Measurements from ENCODE around the gene PPP1R2.

PPP1R2 gene

DNA sequence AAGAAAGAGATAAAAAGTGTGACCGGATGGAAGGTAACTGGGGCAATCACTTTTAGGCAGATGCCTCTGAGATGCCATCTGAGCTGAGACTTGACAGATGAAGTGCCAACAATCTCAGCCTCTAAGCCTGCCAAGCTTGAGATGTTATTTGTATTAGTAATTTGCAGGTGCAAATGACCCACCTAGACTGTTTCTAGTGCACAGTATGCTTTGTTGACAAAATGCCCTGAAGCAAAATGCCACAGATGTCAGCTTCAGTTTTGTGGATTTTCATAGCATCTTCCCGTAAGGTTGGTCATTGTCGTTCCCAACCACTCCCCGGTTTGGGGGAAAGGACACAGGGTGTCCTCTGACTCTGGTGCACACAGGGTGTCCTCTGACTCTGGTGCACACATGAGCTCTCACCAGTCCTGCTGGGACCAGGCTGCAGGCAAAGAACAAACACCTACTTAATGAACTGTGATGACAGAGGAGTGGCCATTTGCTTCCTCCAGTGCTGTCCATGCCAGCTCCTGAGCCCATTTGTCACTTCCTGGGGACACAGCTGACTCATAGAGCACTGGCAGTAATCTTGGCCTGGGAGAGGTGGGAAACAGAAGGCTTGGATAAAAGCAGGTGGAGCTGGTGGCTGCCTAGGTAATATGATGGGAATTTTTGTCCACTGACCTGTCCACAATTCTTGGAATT lies 16.7 kb upstream of the PPP1R2 start:
- H3K27me3 ChIP-seq (replicated peaks) = peaks cover 2% of the 10 kb centered on the region
- no peak for DNase-seq
- no peaks in the 10 kb centered on the region for H3K36me3 ChIP-seq (replicated peaks)
- in situ Hi-C loops (cut with HindIII; ENCODE audit: low pct_ligation_motif_present, low sequenced_read_pairs) = no loop called here
- TF ChIP-seq, protein P1, sequence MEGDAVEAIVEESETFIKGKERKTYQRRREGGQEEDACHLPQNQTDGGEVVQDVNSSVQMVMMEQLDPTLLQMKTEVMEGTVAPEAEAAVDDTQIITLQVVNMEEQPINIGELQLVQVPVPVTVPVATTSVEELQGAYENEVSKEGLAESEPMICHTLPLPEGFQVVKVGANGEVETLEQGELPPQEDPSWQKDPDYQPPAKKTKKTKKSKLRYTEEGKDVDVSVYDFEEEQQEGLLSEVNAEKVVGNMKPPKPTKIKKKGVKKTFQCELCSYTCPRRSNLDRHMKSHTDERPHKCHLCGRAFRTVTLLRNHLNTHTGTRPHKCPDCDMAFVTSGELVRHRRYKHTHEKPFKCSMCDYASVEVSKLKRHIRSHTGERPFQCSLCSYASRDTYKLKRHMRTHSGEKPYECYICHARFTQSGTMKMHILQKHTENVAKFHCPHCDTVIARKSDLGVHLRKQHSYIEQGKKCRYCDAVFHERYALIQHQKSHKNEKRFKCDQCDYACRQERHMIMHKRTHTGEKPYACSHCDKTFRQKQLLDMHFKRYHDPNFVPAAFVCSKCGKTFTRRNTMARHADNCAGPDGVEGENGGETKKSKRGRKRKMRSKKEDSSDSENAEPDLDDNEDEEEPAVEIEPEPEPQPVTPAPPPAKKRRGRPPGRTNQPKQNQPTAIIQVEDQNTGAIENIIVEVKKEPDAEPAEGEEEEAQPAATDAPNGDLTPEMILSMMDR (IDR thresholded peaks at IDR 0.05; ENCODE audit: low read depth, low read length, missing control alignments) = no peak
- H3K4me3 ChIP-seq (ENCODE audit: low read depth, low read length) = no peak overlapping the region
- H3K27ac ChIP-seq = no peak overlapping the region

DNA sequence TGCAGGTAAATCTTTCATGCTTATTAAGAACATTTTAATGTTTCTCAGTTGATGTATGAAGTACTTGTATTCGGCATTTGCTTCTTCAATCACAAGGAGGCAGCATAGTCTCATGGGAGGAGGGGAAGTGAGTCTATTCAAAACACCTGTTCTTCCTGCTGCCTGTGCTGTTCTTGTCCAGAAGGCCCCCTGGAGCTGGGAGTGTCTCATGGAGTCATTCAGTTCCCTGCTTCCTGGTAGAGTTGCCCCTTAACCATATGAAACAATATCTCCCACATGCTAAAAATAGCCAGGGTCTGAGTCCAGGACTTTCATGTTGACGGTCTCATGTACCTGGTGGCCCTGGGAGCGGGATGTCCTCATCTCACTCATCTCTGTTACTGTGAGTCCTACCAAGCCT lies 15.5 kb upstream of the PPP1R2 start:
- H3K36me3 ChIP-seq (replicated peaks) = no peaks in the 10 kb centered on the region
- H3K4me3 ChIP-seq (ENCODE audit: low read depth, low read length) = no peak overlapping the region
- peak; percentile 11 for DNase-seq
- TF ChIP-seq, protein P1 (IDR thresholded peaks at IDR 0.05; ENCODE audit: low read depth, low read length, missing control alignments) = peak; percentile 50
- H3K27me3 ChIP-seq (replicated peaks) = peaks cover 2% of the 10 kb centered on the region
- in situ Hi-C loops (cut with HindIII; ENCODE audit: low pct_ligation_motif_present, low sequenced_read_pairs) = no loop called here
- H3K27ac ChIP-seq = no peak overlapping the region

DNA sequence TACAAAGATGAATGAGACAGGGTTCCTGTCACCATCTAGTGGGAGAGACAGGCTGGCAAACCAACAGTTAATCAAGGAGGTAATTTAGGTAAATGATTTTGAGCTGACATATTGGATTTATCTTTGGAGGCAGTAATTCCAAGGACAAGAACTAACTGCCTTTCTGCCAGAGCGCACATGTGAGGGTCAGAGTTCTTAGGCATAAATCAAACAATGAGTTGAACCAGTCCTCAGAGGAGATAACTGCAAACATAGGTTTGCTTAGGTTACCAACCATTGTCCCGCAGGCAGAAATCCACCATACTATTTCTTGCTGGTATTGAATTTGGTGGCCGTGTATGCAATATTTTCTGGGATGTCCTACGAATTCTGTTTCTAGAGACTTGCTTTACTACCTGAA lies 14.2 kb upstream of the PPP1R2 start:
- Histone ChIP-seq H3K36me3 (replicated peaks) (no peaks in the 10 kb centered on the region), H3K27ac (no peak overlapping the region), H3K4me3 (ENCODE audit: low read depth, low read length) (no peak overlapping the region), H3K27me3 (replicated peaks) (peaks cover 2% of the 10 kb centered on the region)
- in situ Hi-C loops (cut with HindIII; ENCODE audit: low pct_ligation_motif_present, low sequenced_read_pairs) = no loop called here
- TF ChIP-seq, protein P1 (IDR thresholded peaks at IDR 0.05; ENCODE audit: low read depth, low read length, missing control alignments) = no peak
- DNase-seq = no peak

DNA sequence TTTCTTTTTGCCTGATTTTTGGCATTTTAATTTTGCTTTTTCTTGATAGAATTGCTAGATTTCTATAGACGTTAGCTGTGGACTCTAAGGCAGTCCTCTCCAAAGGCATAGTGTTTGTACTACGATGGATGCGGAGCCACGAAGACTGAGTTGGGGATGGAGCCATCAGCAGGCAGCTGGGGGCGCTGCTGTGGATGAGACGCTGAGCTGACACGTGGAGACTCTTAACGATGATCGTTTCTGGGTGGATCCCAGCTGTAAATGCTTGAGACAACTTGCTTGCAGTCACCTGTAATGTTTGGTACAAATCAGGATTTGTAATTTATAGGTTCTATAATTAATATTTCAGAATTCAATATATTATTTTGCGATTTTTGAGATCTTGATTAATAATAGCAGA lies 13.3 kb upstream of the PPP1R2 start:
- H3K27me3 ChIP-seq (replicated peaks) = peaks cover 2% of the 10 kb centered on the region
- no peak overlapping the region for H3K27ac ChIP-seq
- in situ Hi-C loops (cut with HindIII; ENCODE audit: low pct_ligation_motif_present, low sequenced_read_pairs) = no loop called here
- TF ChIP-seq, protein P1 (IDR thresholded peaks at IDR 0.05; ENCODE audit: low read depth, low read length, missing control alignments) = peak; percentile 60
- no peak overlapping the region for H3K4me3 ChIP-seq (ENCODE audit: low read depth, low read length)
- no peak for DNase-seq
- no peaks in the 10 kb centered on the region for H3K36me3 ChIP-seq (replicated peaks)

DNA sequence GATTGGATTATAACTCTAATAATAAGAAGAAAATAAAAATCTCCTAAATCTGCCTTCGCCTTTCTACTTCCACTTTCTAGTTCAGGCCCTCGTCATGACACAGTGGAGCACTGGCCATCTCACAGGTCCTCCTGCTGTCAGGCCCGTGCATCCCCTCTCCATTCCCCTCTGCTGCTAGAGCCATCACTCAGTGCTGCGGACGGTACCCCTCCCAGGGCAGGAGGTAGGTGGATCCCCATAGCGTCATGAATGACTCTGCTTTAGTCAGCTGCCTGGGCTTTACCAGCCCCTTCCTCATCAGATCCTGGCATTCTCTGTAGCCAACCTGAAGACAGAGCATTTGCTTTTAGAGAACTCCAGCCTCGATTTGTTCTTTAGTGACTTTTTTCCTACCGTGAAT lies 12.0 kb upstream of the PPP1R2 start:
- Histone ChIP-seq H3K27ac (no peak overlapping the region), H3K36me3 (replicated peaks) (no peaks in the 10 kb centered on the region), H3K4me3 (ENCODE audit: low read depth, low read length) (no peak overlapping the region), H3K27me3 (replicated peaks) (peaks cover 2% of the 10 kb centered on the region)
- in situ Hi-C loops (cut with HindIII; ENCODE audit: low pct_ligation_motif_present, low sequenced_read_pairs) = no loop called here
- TF ChIP-seq, protein P1 (IDR thresholded peaks at IDR 0.05; ENCODE audit: low read depth, low read length, missing control alignments) = no peak
- no peak for DNase-seq

DNA sequence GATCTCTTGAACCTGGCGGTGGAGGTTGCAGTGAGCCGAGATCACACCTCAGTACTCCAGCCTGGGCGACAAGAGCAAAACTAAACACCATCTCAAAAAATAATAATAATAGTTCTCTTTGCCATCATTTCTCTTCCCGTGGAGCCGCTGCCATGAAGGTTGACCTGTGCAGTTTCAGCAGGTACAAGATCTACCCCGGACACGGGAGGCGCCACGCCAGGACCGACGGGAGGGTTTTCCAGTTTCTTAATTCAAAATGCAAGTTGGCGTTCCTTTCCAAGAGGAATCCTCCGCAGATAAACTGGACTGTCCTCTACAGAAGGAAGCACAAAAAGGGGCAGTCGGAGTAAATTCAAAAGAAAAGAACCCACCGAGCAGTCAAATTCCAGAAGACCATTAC lies 11.3 kb upstream of the PPP1R2 start:
- Histone ChIP-seq H3K27ac (no peak overlapping the region), H3K36me3 (replicated peaks) (no peaks in the 10 kb centered on the region), H3K4me3 (ENCODE audit: low read depth, low read length) (no peak overlapping the region), H3K27me3 (replicated peaks) (peaks cover 2% of the 10 kb centered on the region)
- in situ Hi-C loops (cut with HindIII; ENCODE audit: low pct_ligation_motif_present, low sequenced_read_pairs) = no loop called here
- TF ChIP-seq, protein P1 (IDR thresholded peaks at IDR 0.05; ENCODE audit: low read depth, low read length, missing control alignments) = no peak
- no peak for DNase-seq
